Natural killer cell treated with Interleukin-12 subunit alpha and Interleukin-12 subunit beta and Interleukin-15 and Interleukin-18, amount 100 ng/mL, for 72 hours (primary cell): ENCODE data around the gene ANKRD44. TPM values are rescaled to one million over a fixed set of nuclear protein-coding genes. Genes with fewer than 3 reads are reported as not detected.

Source experiments
- total RNA-seq, 2 donors: library from RNA; stranded (reverse); gene quantifications; one replicate each; pipeline ENCODE4 v1.2.3, GENCODE V29; 2022

Gene ANKRD44
- total RNA-seq, 2 donors from 2014 or later = 307 to 413 TPM

Other genes starting within 250 kb of the ANKRD44 start
- gene SF3B1, start 124.2 kb upstream of the ANKRD44 start, total RNA-seq = 100 to 1,000 TPM; 272 to 287 TPM
- 10 to 100 TPM; 27.8 to 40.4 TPM for gene COQ10B, start 142.8 kb upstream of the ANKRD44 start, total RNA-seq
- 100 to 1,000 TPM; 380 to 655 TPM for gene HSPD1, start 189.1 kb upstream of the ANKRD44 start, total RNA-seq
- gene HSPE1, start 189.6 kb upstream of the ANKRD44 start, total RNA-seq = 100 to 1,000 TPM; 140 to 158 TPM
- 10 to 100 TPM; 16.9 to 25.7 TPM for gene MOB4, start 205.3 kb upstream of the ANKRD44 start, total RNA-seq